Measurements from ENCODE around the gene MTM1. TPM values are rescaled to one million over a fixed set of nuclear protein-coding genes. Genes with fewer than 3 reads are reported as not detected.

The MTM1 gene
- total and polyA plus RNA-seq, 5 experiments from 2014 or later, result 12.7 to 31.7 (median 13.4) TPM

- peak overlapping the region in 2 of 10 donors; percentile 9 to 27 for H3K27ac Mint-ChIP-seq
- H3K9me3 Mint-ChIP-seq, result no peaks in the 10 kb centered on the region
- no peak for ATAC-seq
- peaks cover 9 to 19% (median 13%) of the 10 kb centered on the region in 4 donors for H3K4me1 Mint-ChIP-seq
- POLR2A ChIA-PET, result no interaction called here
- H3K4me3 Mint-ChIP-seq, result no peak overlapping the region
- no peaks in the 10 kb centered on the region for H3K27me3 Mint-ChIP-seq
- DNase-seq, result no peak
- H3K36me3 Mint-ChIP-seq, result peaks cover 0 to 79% (median 6%) of the 10 kb centered on the region in 3 donors
Measured at GRCh38 chrX:150649096-150649870, 80.9 kb downstream of the MTM1 start.

- Mint-ChIP-seq H3K27ac (peak overlapping the region in 5 of 10 donors; percentile 37 to 72 (median 65)), H3K4me1 (peaks cover 9 to 19% (median 13%) of the 10 kb centered on the region in 4 donors), H3K4me3 (peak overlapping the region in 2 of 10 donors; percentile 18 to 46), H3K9me3 (no peaks in the 10 kb centered on the region), H3K36me3 (peaks cover 0 to 69% (median 6%) of the 10 kb centered on the region in 3 donors), H3K27me3 (no peaks in the 10 kb centered on the region)
- POLR2A ChIA-PET, result interaction anchor here (0.5 kb wide), 1 partner anchor 49 kb away, joined by 3 read pairs; no protein-coding TSS in a partner anchor
- ATAC-seq (no peak), DNase-seq (no peak)
Measured at GRCh38 chrX:150651906-150652305, 83.5 kb downstream of the MTM1 start.

GRCh38 chrX:150655788-150656187 lies 87.4 kb downstream of the MTM1 start:
- ATAC-seq (no peak), DNase-seq (no peak)
- Mint-ChIP-seq H3K27ac (no peak overlapping the region), H3K4me1 (peaks cover 4 to 12% (median 9%) of the 10 kb centered on the region in 4 donors), H3K4me3 (no peak overlapping the region), H3K9me3 (no peaks in the 10 kb centered on the region), H3K36me3 (peaks cover 0 to 60% (median 3%) of the 10 kb centered on the region in 3 donors), H3K27me3 (no peaks in the 10 kb centered on the region)
- POLR2A ChIA-PET, result no interaction called here

GRCh38 chrX:150663073-150663472 lies 94.7 kb downstream of the MTM1 start:
- H3K4me1 Mint-ChIP-seq, result no peaks in the 10 kb centered on the region
- DNase-seq (no peak), ATAC-seq (no peak)
- no peaks in the 10 kb centered on the region for H3K9me3 Mint-ChIP-seq
- H3K36me3 Mint-ChIP-seq, result peaks cover 0 to 66% (median 14%) of the 10 kb centered on the region in 3 donors
- no peaks in the 10 kb centered on the region for H3K27me3 Mint-ChIP-seq
- POLR2A ChIA-PET, result no interaction called here
- H3K4me3 Mint-ChIP-seq, result no peak overlapping the region
- no peak overlapping the region for H3K27ac Mint-ChIP-seq

GRCh38 chrX:150664290-150664689 lies 95.9 kb downstream of the MTM1 start:
- ATAC-seq, result no peak
- Mint-ChIP-seq H3K27me3 (no peaks in the 10 kb centered on the region), H3K36me3 (peaks cover 0 to 61% (median 17%) of the 10 kb centered on the region in 3 donors), H3K27ac (no peak overlapping the region), H3K4me1 (peaks cover 0 to 2% (median 0%) of the 10 kb centered on the region in 4 donors), H3K9me3 (no peaks in the 10 kb centered on the region), H3K4me3 (no peak overlapping the region)
- POLR2A ChIA-PET, result no interaction called here
- DNase-seq, result no peak

GRCh38 chrX:150676221-150676620 lies 107.8 kb downstream of the MTM1 start:
- no peak for ATAC-seq
- POLR2A ChIA-PET, result no interaction called here
- peaks cover 0 to 2% (median 0%) of the 10 kb centered on the region in 9 donors for H3K9me3 Mint-ChIP-seq
- DNase-seq, result no peak
- peaks cover 0 to 5% (median 0%) of the 10 kb centered on the region in 5 donors for H3K27me3 Mint-ChIP-seq
- peaks cover 0 to 16% (median 2%) of the 10 kb centered on the region in 3 donors for H3K36me3 Mint-ChIP-seq
- H3K4me1 Mint-ChIP-seq, result peaks cover 0 to 2% (median 0%) of the 10 kb centered on the region in 4 donors
- H3K4me3 Mint-ChIP-seq, result no peak overlapping the region
- H3K27ac Mint-ChIP-seq, result no peak overlapping the region

- peak overlapping the region in 1 of 10 donors; percentile 21 for H3K27ac Mint-ChIP-seq
- no peak overlapping the region for H3K4me3 Mint-ChIP-seq
- POLR2A ChIA-PET, result no interaction called here
- ATAC-seq (no peak), DNase-seq (no peak)
- H3K9me3 Mint-ChIP-seq, result peaks cover 0 to 2% (median 0%) of the 10 kb centered on the region in 9 donors
- H3K27me3 Mint-ChIP-seq, result peaks cover 0 to 5% (median 0%) of the 10 kb centered on the region in 5 donors
- H3K4me1 Mint-ChIP-seq, result peaks cover 5 to 7% (median 6%) of the 10 kb centered on the region in 4 donors
- no peaks in the 10 kb centered on the region for H3K36me3 Mint-ChIP-seq
Measured at GRCh38 chrX:150680974-150681373, 112.6 kb downstream of the MTM1 start.

- no peak for ATAC-seq
- no peak overlapping the region for H3K27ac Mint-ChIP-seq
- POLR2A ChIA-PET, result interaction anchor here (1.5 kb wide), 2 partner anchors 10 to 11 kb away, joined by 4 to 8 read pairs; partner anchors contain the start of gene MTMR1
- H3K27me3 Mint-ChIP-seq, result peaks cover 0 to 5% (median 0%) of the 10 kb centered on the region in 5 donors
- DNase-seq, result no peak
- no peak overlapping the region for H3K4me3 Mint-ChIP-seq
- H3K4me1 Mint-ChIP-seq, result peaks cover 6 to 10% (median 6%) of the 10 kb centered on the region in 4 donors
- H3K36me3 Mint-ChIP-seq, result no peaks in the 10 kb centered on the region
- H3K9me3 Mint-ChIP-seq, result no peaks in the 10 kb centered on the region
Measured at GRCh38 chrX:150683112-150683511, 114.7 kb downstream of the MTM1 start.

GRCh38 chrX:150683536-150684146 lies 115.2 kb downstream of the MTM1 start:
- Mint-ChIP-seq H3K4me3 (no peak overlapping the region), H3K9me3 (no peaks in the 10 kb centered on the region), H3K27ac (peak overlapping the region in 1 of 10 donors; percentile 72), H3K36me3 (no peaks in the 10 kb centered on the region), H3K27me3 (peaks cover 0 to 5% (median 0%) of the 10 kb centered on the region in 5 donors), H3K4me1 (peaks cover 10 to 16% (median 12%) of the 10 kb centered on the region in 4 donors)
- POLR2A ChIA-PET, result interaction anchor here (1.5 kb wide), 2 partner anchors 9 to 11 kb away, joined by 4 to 8 read pairs; partner anchors contain the start of gene MTMR1
- ATAC-seq (peak; percentile 56 to 66), DNase-seq (peak in 5 of 10 donors; percentile 28 to 69 (median 52))

- ATAC-seq, result no peak
- Mint-ChIP-seq H3K4me1 (peaks cover 9 to 49% (median 35%) of the 10 kb centered on the region in 4 donors), H3K36me3 (no peaks in the 10 kb centered on the region), H3K27ac (peak overlapping the region in 9 of 10 donors; percentile 2 to 92 (median 81)), H3K9me3 (no peaks in the 10 kb centered on the region), H3K4me3 (peak overlapping the region in 1 of 10 donors; percentile 1), H3K27me3 (no peaks in the 10 kb centered on the region)
- POLR2A ChIA-PET, result interaction anchor here (0.7 kb wide), 1 partner anchor 63 kb away, joined by 3 read pairs; no protein-coding TSS in a partner anchor
- DNase-seq, result no peak
Measured at GRCh38 chrX:150688911-150689451, 120.6 kb downstream of the MTM1 start.

- Mint-ChIP-seq H3K27ac (peak overlapping the region in 8 of 10 donors; percentile 63 to 94 (median 90)), H3K4me1 (peaks cover 15 to 58% (median 43%) of the 10 kb centered on the region in 4 donors), H3K36me3 (no peaks in the 10 kb centered on the region), H3K4me3 (peak overlapping the region in 1 of 10 donors; percentile 36), H3K27me3 (no peaks in the 10 kb centered on the region), H3K9me3 (no peaks in the 10 kb centered on the region)
- POLR2A ChIA-PET, result no interaction called here
- ATAC-seq, result no peak
- no peak for DNase-seq
Measured at GRCh38 chrX:150690126-150690525, 121.7 kb downstream of the MTM1 start.

- Mint-ChIP-seq H3K9me3 (no peaks in the 10 kb centered on the region), H3K36me3 (no peaks in the 10 kb centered on the region), H3K27ac (peak overlapping the region; percentile 84 to 96 (median 92)), H3K4me3 (peak overlapping the region; percentile 68 to 94 (median 88)), H3K27me3 (no peaks in the 10 kb centered on the region), H3K4me1 (peaks cover 21 to 76% (median 65%) of the 10 kb centered on the region in 4 donors)
- peak in 1 of 2 donors; percentile 1 for ATAC-seq
- POLR2A ChIA-PET, result interaction anchor here (0.6 to 2.7 kb wide), 8 partner anchors 9 to 752 kb away, joined by 3 to 27 read pairs (median 8); no protein-coding TSS in a partner anchor
- no peak for DNase-seq
Measured at GRCh38 chrX:150692296-150692695, 123.9 kb downstream of the MTM1 start.
